Tibial nerve (tissue), 4 donors: ENCODE data around the gene TBCD.

Source experiments
- EP300 ChIP-seq, 2 donors: sonication (generic); formaldehyde crosslinking; IDR thresholded peaks; one replicate each; pipeline ENCODE4 v1.6.1; 2017; ENCODE audit warnings: antibody characterized with exemption in 2 of 2, mild to moderate bottlenecking in 1 of 2
- POLR2A ChIP-seq, 2 donors: fragments of 450-650 bp; IDR thresholded peaks; one replicate each; pipeline ENCODE4 v1.6.1; 2017; ENCODE audit warnings: antibody characterized with exemption in 2 of 2, mild to moderate bottlenecking in 2 of 2, moderate library complexity in 2 of 2
- TF ChIP-seq, protein P1 (sequence below), 5 experiments: fragments of 200-600 bp in 3 of 5; fragments of 450-650 bp in 2 of 5; sonication (generic) in 3 of 5; IDR thresholded peaks; one replicate each; pipeline ENCODE4 v1.5.1; 2016 to 2019; ENCODE audit warnings: antibody characterized with exemption in 5 of 5, mild to moderate bottlenecking in 3 of 5, moderate library complexity in 2 of 5

- no peak for TF ChIP-seq POLR2A (IDR thresholded peaks at IDR 0.05)
- TF ChIP-seq, protein P1, sequence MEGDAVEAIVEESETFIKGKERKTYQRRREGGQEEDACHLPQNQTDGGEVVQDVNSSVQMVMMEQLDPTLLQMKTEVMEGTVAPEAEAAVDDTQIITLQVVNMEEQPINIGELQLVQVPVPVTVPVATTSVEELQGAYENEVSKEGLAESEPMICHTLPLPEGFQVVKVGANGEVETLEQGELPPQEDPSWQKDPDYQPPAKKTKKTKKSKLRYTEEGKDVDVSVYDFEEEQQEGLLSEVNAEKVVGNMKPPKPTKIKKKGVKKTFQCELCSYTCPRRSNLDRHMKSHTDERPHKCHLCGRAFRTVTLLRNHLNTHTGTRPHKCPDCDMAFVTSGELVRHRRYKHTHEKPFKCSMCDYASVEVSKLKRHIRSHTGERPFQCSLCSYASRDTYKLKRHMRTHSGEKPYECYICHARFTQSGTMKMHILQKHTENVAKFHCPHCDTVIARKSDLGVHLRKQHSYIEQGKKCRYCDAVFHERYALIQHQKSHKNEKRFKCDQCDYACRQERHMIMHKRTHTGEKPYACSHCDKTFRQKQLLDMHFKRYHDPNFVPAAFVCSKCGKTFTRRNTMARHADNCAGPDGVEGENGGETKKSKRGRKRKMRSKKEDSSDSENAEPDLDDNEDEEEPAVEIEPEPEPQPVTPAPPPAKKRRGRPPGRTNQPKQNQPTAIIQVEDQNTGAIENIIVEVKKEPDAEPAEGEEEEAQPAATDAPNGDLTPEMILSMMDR (IDR thresholded peaks at IDR 0.05): no peak
- no peak for TF ChIP-seq EP300 (IDR thresholded peaks at IDR 0.05)
Observed at GRCh38 chr17:82807562-82807961, 55.7 kb downstream of the TBCD start.
